Measurements from ENCODE around the gene ISYNA1. TPM values are rescaled to one million over a fixed set of nuclear protein-coding genes. Genes with fewer than 3 reads are reported as not detected.

The ISYNA1 gene
- total RNA-seq, 2 donors from 2014 or later, result 71.6 to 690 TPM

- Histone ChIP-seq H3K36me3 (no peaks in the 10 kb centered on the region), H3K4me1 (replicated peaks) (peaks cover 3% of the 10 kb centered on the region), H3K27ac (peak overlapping the region; percentile 72 to 79), H3K9me3 (no peaks in the 10 kb centered on the region), H3K27me3 (replicated peaks; ENCODE audit: insufficient read depth) (no peaks in the 10 kb centered on the region), H3K4me3 (peak overlapping the region; percentile 19 to 32)
- intact Hi-C loops (cut with DNase I), result no loop called here
- WGBS, result 71% methylated on average over 14 of the region's 14 CpGs
- DNase-seq (ENCODE audit: low spot score), result peak; percentile 31
- TF ChIP-seq POLR2AphosphoS5 (IDR thresholded peaks at IDR 0.05) (no peak), CTCF (IDR thresholded peaks at IDR 0.05) (no peak), POLR2A (IDR thresholded peaks at IDR 0.05) (no peak)
Measured at GRCh38 chr19:18386543-18387271, 51.2 kb downstream of the ISYNA1 start.

GRCh38 chr19:18385675-18386542 lies 52.0 kb downstream of the ISYNA1 start, which contains the start of gene GDF15:
TSS of gene GDF15 (plus strand) at chr19:18386158. CDS start at chr19:18386190, 32 bp downstream.
- peak; percentile 85 for DNase-seq (ENCODE audit: low spot score)
- Histone ChIP-seq H3K27me3 (replicated peaks; ENCODE audit: insufficient read depth) (no peaks in the 10 kb centered on the region), H3K27ac (peak within 1 kb of the TSS; percentile 72 to 79), H3K4me1 (replicated peaks) (peaks cover 4% of the 10 kb centered on the region), H3K36me3 (no peaks in the 10 kb centered on the region), H3K9me3 (no peaks in the 10 kb centered on the region), H3K4me3 (peak within 1 kb of the TSS; percentile 19 to 32)
- intact Hi-C loops (cut with DNase I), result no loop called here
- TF ChIP-seq CTCF (IDR thresholded peaks at IDR 0.05) (peak; percentile 17 to 80 (median 60)), POLR2AphosphoS5 (IDR thresholded peaks at IDR 0.05) (peak; percentile 83), POLR2A (IDR thresholded peaks at IDR 0.05) (peak; percentile 80)
- WGBS, result 38% methylated on average over 29 of the region's 33 CpGs

GRCh38 chr19:18385359-18385674 lies 52.6 kb downstream of the ISYNA1 start:
- no peak overlapping the region for H3K4me3 ChIP-seq
- TF ChIP-seq POLR2AphosphoS5 (IDR thresholded peaks at IDR 0.05) (no peak), POLR2A (IDR thresholded peaks at IDR 0.05) (no peak), CTCF (IDR thresholded peaks at IDR 0.05) (no peak)
- peak overlapping the region; percentile 72 to 79 for H3K27ac ChIP-seq
- intact Hi-C loops (cut with DNase I), result no loop called here
- H3K4me1 ChIP-seq (replicated peaks), result peaks cover 6% of the 10 kb centered on the region
- whole genome bisulfite sequencing, result 73% methylated on average over 3 of the region's 3 CpGs
- H3K36me3 ChIP-seq, result no peaks in the 10 kb centered on the region
- DNase-seq (ENCODE audit: low spot score), result no peak
- H3K9me3 ChIP-seq, result no peaks in the 10 kb centered on the region
- no peaks in the 10 kb centered on the region for H3K27me3 ChIP-seq (replicated peaks; ENCODE audit: insufficient read depth)

- Histone ChIP-seq H3K27ac (no peak overlapping the region), H3K4me3 (no peak overlapping the region), H3K9me3 (no peaks in the 10 kb centered on the region), H3K36me3 (no peaks in the 10 kb centered on the region), H3K27me3 (replicated peaks; ENCODE audit: insufficient read depth) (no peaks in the 10 kb centered on the region), H3K4me1 (replicated peaks) (peaks cover 6% of the 10 kb centered on the region)
- no peak for DNase-seq (ENCODE audit: low spot score)
- intact Hi-C loops (cut with DNase I), result no loop called here
- TF ChIP-seq CTCF (IDR thresholded peaks at IDR 0.05) (no peak), POLR2AphosphoS5 (IDR thresholded peaks at IDR 0.05) (no peak)
- 94% methylated on average over 7 of the region's 7 CpGs for WGBS
Measured at GRCh38 chr19:18384775-18385174, 53.2 kb downstream of the ISYNA1 start.

Small RNA genes lying within 50 kb of the gene (microRNA-seq; reads per million reads assigned to microRNA genes)
- not detected for gene MIR3189

Small RNA genes lying within 50 kb of the gene (small RNA-seq; reads per million reads assigned to genes)
- 0 reads per million in 2 donors for gene MIR3189

Other genes starting within 250 kb of the ISYNA1 start
- gene MPV17L2, start 244.9 kb downstream of the ISYNA1 start, total RNA-seq, result 10 to 100 TPM in 1 of 2 donors, 1 to 10 TPM in 1; 8.5 to 21.1 TPM
- gene RAB3A, start 234.1 kb downstream of the ISYNA1 start, total RNA-seq, result 1 to 10 TPM; 2.5 to 6.0 TPM
- gene PDE4C, start 211.7 kb downstream of the ISYNA1 start, total RNA-seq, result 1 to 10 TPM in 1 of 2 donors, under 1 TPM in 1; 0.27 to 1.6 TPM
- 10 to 100 TPM in 1 of 2 donors, 1 to 10 TPM in 1; 4.1 to 19.5 TPM for gene IQCN, start 163.7 kb downstream of the ISYNA1 start, total RNA-seq
- 100 to 1,000 TPM; 521 to 844 TPM for gene JUND, start 156.5 kb downstream of the ISYNA1 start, total RNA-seq
- 100 to 1,000 TPM; 157 to 215 TPM for gene LSM4, start 115.1 kb downstream of the ISYNA1 start, total RNA-seq
- 10 to 100 TPM; 18.0 to 37.3 TPM for gene PGPEP1, start 97.5 kb downstream of the ISYNA1 start, total RNA-seq
- 100 to 1,000 TPM in 1 of 2 donors, 10 to 100 TPM in 1; 49.6 to 136 TPM for gene GDF15, start 52.0 kb downstream of the ISYNA1 start, total RNA-seq
- 1 to 10 TPM; 1.6 to 5.5 TPM for gene LRRC25, start 40.5 kb downstream of the ISYNA1 start, total RNA-seq
- 100 to 1,000 TPM in 1 of 2 donors, 10 to 100 TPM in 1; 71.5 to 120 TPM for gene SSBP4, start 18.7 kb downstream of the ISYNA1 start, total RNA-seq
- 10 to 100 TPM; 10.7 to 44.4 TPM for gene ELL, start 83.9 kb upstream of the ISYNA1 start, total RNA-seq
- gene FKBP8, start 105.4 kb upstream of the ISYNA1 start, total RNA-seq, result 100 to 1,000 TPM; 326 to 536 TPM
- 100 to 1,000 TPM; 115 to 130 TPM for gene KXD1, start 119.7 kb upstream of the ISYNA1 start, total RNA-seq
- gene UBA52, start 133.7 kb upstream of the ISYNA1 start, total RNA-seq, result 100 to 1,000 TPM; 646 to 738 TPM
- gene REX1BD, start 150.7 kb upstream of the ISYNA1 start, total RNA-seq, result 100 to 1,000 TPM in 1 of 2 donors, 10 to 100 TPM in 1; 98.9 to 149 TPM
- 10 to 100 TPM in 1 of 2 donors, 1 to 10 TPM in 1; 2.6 to 12.6 TPM for gene CRLF1, start 168.7 kb upstream of the ISYNA1 start, total RNA-seq
- 1 to 10 TPM in 1 of 2 donors, under 1 TPM in 1; 0.27 to 3.6 TPM for gene TMEM59L, start 174.7 kb upstream of the ISYNA1 start, total RNA-seq
- gene KLHL26, start 198.9 kb upstream of the ISYNA1 start, total RNA-seq, result 10 to 100 TPM in 1 of 2 donors, 1 to 10 TPM in 1; 9.1 to 18.4 TPM
- 10 to 100 TPM in 1 of 2 donors, 1 to 10 TPM in 1; 6.7 to 24.4 TPM for gene CRTC1, start 245.5 kb upstream of the ISYNA1 start, total RNA-seq

Measured in prostate gland (tissue), 2 donors.